Activated CD4-positive, alpha-beta T cell treated with anti-CD3 and anti-CD28 coated beads, Interleukin-2, amount 50 U/mL, for 48 hours (primary cell): Measurements from ENCODE around the gene DAPK3.
A peak's percentile ranks its signal among the peaks of the same experiment; 100 is the strongest.
"Not testable (repeated sequence)": the region's sequence is repeated elsewhere in the genome, so short reads cannot be mapped to it uniquely, and the experiment has no call there.

Experiments used
- DNase-seq, 2 experiments: peaks; one replicate each; pipeline ENCODE4 v3.0.0-alpha.2; 2020

DAPK3 gene

GRCh38 chr19:3970808-3971598, at the start of gene DAPK3:
DAPK3 (minus strand) TSS chr19:3971099; CDS start chr19:3969735, 1,364 bp downstream.
- DNase-seq = peak; percentile 96 to 97

DNA sequence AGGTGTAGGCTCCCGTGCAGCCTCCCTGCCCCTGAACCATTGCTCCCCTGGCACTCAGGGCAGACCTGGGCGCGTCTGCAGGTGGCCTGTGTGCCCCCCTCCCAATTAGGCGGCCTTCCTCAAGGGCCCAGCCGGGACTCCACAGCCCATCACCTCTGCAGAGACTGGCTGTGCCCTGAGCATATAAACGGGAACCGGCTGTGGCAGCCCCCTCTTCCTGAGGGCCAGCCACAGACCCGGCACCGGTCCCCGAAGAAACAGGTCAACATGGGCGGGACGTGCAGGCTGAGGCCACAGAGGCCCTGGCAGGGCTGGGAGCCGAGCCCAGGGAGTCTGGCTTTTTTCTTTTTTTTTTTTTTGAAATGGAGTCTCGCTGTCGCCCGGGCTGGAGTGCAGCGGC, 48.7 kb upstream of the DAPK3 start:
- no peak for DNase-seq

GRCh38 chr19:4018775-4019504, 48.0 kb upstream of the DAPK3 start:
- no peak for DNase-seq

DNA sequence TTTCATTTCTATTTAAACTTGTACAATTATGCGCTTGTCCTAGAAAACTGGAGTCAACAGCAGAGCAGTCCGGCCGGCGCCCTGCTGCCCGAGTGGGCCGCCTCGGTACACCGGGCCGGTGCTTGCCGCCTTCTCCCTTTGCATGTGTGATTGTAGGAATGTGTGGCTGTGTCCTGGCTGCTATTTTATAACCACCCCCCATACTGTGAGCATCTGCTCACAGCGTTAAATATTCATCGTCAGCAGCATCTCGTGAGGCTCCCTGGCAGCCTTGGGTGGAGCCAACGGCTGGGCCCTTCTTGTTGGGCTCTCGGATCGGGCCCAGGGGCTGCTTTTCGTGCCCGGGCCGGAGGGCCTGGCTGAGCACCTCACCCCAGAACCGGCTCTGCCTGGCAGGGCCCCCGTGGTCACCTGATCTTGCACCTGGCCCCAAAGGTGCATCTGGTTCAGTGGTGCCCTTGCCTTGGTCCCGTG, 47.3 kb upstream of the DAPK3 start:
- no peak for DNase-seq

- no peak for DNase-seq
Observed at GRCh38 chr19:4016903-4017638, 46.2 kb upstream of the DAPK3 start.

DNA sequence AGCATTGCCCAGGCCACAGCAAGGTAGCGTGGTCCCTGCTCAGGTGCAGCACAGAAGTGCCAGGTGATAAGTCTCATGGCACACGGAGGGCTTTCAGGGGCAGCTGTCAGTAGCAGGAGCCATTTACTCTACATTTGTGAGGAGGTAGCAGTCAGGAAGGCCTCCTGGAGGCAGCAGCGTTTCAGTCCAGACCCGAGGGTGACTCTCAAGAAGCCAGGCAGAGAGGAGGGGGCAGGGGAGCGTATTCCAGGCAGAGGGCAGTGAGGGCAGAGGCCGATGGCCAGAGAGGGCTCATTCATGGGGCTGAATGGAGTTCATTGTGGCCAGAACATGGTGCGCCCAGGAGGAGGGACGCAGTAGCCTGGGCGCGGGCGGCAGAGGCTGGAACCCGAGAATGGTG, 45.6 kb upstream of the DAPK3 start:
- DNase-seq = no peak

DNA sequence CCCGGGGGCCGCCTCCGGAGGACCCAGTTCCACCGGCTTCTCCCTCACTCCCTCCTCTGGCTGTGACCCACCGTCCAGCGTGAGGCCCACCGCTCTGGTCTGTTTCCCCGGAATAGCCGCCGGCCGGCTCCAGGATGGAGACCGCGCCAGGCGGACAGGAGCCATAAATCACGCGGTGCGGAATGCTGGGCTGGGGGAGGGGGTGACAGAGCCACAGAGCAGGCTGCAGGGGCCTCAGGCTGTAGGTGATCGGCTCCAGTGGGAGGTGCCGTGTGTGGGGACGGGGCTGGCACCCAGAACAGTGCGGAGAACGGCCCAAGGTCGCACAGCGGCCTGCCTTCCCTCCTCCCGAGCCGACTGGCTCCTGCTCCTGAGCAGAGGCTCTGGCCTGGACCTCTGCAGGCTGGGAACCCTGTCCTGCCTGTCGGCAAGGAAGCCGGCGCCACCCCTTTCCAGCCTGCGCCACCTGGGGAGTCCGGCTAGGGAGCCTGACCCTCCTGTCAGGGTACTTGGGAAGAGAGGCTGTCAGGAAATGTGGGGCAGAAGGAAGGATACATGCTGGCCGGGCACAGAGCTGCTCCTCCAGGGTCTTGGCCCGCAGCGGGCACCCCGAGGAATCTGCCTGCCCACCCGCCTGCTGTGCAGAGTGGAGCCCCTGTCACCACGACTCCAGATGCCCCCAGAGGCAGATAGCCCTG, 45.0 kb upstream of the DAPK3 start:
- DNase-seq = no peak

DNA sequence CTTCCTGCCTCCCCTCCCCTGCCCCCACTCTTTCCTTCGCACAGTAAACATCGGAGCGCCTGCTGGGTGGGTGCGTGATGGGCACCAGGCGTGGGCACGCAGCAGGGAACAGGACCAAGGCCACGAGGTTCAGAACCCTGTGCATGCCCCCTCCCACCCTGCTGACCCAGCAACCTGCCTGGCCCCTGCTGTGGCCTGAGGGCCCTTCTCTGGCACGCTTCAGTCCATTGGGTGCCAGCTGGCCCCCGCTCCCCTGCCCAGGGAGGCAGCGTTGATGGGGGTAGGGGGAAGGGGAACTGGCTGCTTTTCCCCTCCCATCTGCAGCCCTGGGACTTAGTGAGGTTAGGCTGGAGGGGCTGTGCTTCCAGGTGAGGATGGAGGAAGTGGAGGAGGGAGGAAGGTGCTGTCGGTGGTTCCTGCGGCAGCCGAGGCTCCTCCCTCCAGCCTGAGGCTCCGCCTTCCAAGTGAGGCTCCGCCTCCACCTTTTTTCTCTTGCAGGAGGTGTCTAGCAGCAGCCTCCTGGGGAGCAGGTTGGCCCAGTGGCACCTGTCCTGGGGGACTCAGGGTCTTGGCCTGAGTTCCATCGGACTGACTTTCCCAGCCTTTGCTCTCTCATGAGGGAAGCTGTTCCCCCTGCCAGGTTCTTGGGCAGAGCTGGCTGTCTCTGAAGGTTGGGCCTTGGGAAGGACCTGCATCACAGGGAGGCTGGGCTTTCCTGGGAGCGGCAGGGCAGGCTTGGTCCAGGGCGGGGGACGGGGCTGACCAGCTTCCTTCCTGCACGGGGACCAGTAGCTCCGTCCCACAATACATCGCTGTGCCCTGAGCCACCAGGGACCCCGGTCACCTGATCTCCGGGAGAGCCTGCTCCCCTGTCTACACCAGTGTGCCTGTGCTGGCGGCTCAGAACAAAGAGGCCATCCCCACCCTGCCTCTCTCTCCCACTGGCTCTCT, 43.9 kb upstream of the DAPK3 start:
- DNase-seq = peak; percentile 46 to 54

- no peak for DNase-seq
Observed at GRCh38 chr19:4013886-4014540, 43.1 kb upstream of the DAPK3 start.

GRCh38 chr19:4012975-4013634, 42.2 kb upstream of the DAPK3 start:
- DNase-seq = no peak

- no peak for DNase-seq
Observed at GRCh38 chr19:4012092-4012974, 41.4 kb upstream of the DAPK3 start.

- not testable (repeated sequence) for DNase-seq
Observed at GRCh38 chr19:4011430-4011829, 40.5 kb upstream of the DAPK3 start.

DNA sequence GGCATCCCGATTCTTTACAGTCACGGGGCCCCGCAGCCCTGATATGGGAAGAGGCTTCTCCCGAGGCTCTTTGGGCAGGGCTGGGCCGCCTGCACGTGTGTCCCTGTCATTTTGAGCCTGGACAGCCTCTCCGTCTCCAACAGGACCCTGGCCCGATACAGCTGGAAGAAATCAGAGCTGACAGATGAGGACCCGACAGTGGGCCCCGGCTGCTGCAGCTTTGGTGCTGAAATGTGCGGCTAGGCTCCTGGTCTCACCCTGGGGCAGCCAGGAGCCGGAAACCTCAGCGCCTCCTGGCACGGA, 39.9 kb upstream of the DAPK3 start:
- DNase-seq = no peak

GRCh38 chr19:4009990-4010807, 39.3 kb upstream of the DAPK3 start:
- no peak for DNase-seq

- peak; percentile 41 to 51 for DNase-seq
Observed at GRCh38 chr19:4007836-4008539, 37.1 kb upstream of the DAPK3 start.

DNA sequence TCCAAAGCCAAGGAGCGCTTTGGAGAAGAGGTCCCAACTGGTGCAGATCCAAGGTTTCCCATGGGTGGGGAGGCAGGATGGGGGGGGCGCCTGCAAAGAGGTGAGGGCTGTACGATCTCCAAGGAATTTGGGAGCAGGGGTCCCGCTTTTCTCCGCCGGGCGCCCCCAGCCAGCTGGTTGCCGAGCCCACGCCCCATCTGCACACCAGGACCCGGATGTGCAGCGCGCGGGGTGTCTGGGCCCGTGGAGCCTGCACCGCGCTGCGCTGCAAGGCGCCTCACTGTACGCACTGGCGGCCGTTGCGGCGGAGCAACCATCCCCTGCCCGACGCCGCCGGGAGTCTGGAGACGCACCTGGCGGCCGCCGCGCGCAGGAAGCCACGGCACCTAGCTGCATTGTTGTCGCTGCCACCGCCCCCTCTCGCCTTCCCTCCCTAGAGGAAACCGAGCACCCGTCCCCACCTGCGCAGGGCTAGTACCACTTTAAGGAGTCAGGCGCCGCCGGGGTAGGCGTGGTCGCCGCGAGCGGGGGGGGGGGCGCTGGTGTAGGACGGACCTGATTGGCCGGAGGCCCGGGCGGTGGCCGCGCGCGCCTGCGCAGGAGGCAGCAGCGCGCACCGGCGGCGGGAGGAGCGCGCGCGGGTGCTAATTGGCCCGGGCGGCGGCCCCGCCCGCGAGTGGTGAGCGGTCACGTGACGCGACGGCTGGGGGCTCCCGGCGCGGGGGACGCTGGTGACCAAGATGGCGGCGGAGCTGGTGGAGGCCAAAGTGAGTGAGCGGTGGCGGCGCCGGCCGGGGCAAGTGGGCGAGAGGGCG, 36.3 kb upstream of the DAPK3 start, which contains the start of gene PIAS4:
Gene PIAS4, plus strand, starts transcription at position 716 of the 815 bp plus-strand sequence. Its CDS starts 25 bp downstream, at position 741.
- DNase-seq = peak; percentile 93 to 94

GRCh38 chr19:4005436-4005835, 34.5 kb upstream of the DAPK3 start:
- DNase-seq = not testable (repeated sequence)
